HG03342 (cell line): ENCODE measurements around the gene SHISA7.
A peak's percentile ranks its signal among the peaks of the same experiment; 100 is the strongest.

Experiments used
- ATAC-seq: cut with Tn5 transposase; IDR thresholded peaks from one replicate; pipeline ENCODE4 v1.9.1; 2021; ENCODE audit warnings: mild to moderate bottlenecking, moderate library complexity; ENCODE audit not compliant: unreplicated experiment

Gene SHISA7

DNA sequence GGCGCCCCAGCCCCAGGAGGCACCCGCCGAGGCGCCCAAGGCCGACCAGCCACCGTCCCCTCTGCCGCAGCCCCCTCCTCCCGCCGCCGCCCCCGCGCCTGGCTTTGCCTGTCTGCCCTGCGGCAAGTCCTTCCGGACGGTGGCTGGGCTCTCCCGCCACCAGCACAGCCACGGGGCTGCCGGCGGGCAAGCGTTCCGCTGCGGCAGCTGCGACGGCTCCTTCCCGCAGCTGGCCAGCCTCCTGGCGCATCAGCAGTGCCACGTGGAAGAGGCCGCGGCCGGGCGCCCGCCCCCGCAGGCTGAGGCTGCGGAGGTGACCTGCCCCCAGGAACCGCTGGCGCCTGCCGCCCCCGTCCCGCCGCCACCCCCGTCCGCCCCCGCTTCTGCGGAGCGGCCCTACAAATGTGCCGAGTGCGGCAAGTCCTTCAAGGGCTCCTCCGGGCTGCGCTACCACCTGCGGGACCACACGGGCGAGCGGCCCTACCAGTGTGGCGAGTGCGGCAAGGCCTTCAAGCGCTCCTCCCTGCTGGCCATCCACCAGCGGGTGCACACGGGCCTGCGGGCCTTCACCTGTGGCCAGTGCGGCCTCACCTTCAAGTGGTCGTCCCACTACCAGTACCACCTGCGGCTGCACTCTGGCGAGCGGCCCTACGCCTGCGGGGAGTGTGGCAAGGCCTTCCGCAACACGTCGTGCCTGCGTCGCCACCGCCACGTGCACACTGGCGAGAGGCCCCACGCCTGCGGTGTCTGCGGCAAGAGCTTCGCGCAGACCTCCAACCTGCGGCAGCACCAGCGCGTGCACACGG, 39.3 kb upstream of the SHISA7 start:
- no peak for ATAC-seq

DNA sequence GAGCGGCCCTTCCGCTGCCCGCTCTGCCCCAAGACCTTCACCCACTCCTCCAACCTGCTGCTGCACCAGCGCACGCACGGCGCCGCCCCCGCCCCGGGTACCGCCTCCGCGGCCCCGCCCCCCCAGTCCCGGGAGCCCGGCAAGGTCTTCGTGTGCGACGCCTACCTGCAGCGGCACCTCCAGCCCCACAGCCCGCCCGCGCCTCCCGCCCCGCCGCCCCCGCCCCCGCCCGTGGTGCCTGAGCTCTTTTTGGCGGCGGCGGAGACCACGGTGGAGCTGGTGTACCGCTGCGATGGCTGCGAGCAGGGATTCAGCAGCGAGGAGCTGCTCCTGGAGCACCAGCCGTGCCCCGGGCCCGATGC, 38.7 kb upstream of the SHISA7 start:
- no peak for ATAC-seq

DNA sequence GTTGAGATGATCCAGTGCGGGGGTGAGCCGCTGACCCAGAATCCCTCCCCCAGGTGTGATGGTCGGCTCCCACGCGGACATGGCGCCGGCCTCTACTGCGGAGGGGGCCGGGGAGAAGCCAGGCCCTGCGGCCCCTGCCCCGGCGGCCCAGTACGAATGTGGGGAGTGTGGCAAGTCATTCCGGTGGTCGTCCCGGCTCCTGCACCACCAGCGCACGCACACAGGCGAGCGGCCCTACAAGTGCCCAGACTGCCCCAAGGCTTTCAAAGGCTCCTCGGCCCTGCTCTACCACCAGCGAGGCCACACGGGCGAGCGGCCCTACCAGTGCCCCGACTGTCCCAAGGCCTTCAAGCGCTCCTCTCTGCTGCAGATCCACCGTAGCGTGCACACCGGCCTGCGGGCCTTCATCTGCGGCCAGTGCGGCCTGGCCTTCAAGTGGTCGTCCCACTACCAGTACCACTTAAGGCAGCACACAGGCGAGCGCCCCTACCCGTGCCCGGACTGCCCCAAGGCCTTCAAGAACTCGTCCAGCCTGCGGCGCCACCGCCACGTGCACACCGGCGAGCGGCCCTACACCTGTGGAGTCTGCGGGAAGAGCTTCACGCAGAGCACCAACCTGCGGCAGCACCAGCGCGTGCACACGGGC, 38.2 kb upstream of the SHISA7 start:
- ATAC-seq: no peak

DNA sequence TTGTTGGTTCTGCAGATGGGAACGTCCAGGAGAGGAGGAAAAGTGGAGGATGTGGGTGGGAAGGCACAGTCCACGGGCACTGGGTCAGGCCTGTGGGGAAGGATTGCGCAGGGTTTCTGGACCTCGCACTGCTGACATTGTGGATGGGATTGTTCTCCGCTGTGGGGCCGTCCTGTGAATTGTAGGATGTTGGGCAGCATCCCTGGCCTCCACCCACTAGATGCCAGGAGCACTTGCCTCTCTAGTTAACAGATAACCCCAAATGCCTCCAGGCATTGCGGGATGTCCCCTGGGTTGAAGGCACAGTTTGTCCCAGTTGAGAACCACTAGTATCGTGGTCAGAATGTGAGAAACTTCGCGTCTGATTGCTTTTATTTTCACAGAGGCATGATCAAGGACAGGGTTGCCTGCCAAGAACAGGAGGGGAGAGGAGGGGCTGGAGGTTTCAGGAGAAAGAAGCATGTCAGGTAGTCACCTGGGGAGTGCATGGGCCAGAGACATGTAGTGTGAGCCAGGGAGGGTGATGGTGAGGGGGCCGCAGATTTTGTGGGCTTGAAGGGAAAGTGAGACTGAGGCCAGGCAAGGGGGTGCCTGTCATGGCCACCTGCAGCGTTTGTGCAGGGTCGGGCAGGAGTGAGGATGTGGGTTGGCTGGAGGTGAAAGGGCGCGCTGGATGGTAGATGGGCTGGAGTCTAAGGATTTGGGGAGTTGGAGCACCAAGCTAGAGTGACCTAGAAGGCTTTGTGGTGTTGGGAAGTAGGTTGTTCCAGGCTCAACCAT, 36.5 kb upstream of the SHISA7 start:
- ATAC-seq: no peak

DNA sequence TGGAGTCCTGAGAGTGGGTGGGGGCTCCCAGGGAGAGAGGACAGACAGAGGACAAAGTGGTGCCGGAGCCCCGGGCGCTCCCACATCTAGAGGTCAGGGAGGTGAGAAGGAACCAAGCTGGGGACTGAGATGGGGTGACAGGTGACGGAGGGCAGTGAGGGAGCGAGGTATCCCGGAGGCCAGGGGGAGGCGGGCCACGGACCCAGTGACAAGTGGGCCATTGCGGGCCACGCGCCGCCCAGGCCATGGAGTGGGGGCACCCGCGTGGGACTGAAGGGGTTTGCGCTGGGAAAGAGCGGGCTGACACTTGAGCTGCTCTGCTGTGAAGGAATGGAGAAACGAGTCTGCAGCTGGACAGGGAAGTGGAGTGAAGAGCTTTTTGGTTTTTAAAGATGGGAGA, 35.9 kb upstream of the SHISA7 start:
- no peak for ATAC-seq

DNA sequence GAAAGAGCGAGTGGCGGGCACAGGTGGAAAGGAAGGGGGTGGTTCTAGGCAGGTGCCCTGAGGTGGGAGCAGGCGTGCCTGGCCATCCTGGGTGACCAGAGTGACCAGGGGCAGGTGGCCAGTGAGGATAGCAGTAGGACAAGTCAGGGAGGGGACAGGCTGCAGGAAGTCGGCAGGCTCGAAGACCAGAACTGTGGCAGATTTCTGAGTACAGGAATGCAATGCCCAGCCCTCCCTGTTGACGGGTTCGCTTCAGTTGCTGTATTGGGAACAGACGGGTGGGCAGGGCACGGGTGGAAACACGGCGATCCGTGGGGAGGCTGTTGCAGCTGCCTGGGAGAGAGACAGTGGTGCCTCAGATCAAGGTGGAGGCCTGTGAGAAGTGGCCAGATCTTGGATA, 35.3 kb upstream of the SHISA7 start:
- ATAC-seq: no peak

DNA sequence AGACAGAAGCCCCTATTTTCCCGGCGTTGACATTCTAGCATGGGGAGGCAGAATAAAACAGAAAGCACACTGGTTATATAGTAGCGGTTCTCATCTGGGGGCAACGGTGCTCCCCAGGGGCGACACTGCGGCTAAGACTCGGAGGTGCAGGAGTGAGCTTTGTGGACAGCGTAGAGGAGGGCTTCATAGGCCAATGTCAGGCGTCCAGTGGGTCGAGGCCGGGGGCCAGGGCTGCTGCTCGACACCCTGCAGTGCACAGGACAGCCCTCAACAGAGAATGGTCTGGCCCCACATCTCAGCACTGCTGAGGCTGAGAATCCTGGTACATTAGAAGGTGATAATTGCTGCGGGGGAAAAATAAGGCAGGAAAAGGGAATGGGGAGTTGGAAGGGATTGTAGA, 34.8 kb upstream of the SHISA7 start:
- ATAC-seq: no peak

DNA sequence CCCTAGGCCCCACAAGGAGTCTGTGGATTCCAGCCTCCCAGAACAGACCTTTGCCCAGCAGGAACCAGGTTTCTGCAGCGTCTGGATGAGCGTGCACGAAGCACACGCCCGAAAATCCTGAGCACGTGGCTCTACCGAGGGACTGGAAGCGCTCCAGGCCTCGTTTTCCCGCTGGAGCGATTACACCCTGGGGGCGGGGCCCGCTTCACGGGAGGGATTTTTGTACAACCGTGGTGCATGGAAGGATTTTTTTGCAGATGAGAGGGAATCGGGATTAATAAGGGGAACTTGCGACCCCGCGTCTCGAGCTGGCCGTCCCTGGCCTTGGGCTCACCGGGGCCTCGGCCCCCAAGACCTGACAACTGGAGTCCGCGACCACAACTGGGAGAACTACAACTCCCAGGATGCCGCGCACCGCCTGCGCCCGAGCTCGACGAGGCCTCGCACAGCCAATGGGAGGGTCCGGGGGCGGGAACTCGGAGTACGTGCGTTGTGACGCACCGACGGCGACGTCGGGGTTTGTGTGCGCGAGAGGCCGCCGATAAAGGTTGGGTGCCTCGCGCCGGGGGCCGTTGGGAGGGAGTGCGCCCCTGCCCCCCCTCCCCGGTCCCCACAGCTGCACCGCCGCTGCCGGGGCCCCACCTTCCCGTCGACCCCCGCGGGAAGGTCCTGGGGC, 33.1 kb upstream of the SHISA7 start, which contains the start of gene ZNF628:
TSS of gene ZNF628 (plus strand) at position 518 of the 676 bp plus-strand sequence. CDS start 3,294 bp downstream, outside the sequence.
- peak; percentile 91 for ATAC-seq

DNA sequence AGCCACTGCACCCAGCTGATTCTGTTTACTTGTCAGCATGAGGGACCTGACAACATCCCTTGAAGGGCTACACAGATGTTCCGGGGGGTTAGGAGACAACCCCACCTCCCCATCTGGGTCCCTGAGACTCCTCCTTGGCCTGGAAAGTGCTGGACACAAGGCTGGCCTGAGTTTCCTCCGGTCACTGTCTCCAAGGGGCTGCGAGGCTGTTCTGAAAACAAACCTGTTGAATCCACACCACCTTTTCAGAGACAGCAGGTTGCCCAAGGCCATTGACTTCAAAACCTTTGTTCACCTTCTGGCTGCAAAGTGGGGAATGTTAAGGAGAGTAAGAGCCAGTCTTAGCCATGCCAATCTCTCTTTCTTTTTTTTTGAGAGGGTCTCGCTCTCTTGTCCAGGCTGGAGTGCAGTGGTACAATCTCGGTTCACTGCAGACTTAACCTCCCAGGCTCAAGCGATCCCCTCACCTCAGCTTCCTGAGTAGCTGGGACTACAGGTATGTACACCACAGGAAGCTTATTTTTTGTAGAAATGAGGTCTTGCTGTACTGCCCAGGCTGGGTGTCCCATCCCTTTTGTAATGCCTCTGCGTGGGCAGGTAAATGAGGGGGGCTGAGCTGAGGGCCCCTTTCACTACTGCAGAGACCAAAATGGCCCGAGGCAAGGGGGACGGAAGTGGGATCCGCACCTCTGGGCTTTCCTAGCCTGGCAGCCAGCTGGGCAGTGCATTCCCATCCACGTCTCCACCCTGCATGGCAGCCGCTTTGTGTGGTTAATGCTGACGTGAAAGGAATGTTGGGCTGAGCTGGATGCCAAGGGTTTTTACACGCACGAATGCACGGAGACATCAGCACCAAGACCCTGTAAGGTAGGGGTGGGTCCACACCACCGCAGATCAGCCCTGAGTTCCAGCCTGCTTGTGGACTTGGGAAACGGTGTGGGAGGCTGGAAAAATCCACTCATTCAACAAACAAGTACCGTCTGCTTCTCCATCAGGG, 31.5 kb upstream of the SHISA7 start:
- ATAC-seq: no peak

DNA sequence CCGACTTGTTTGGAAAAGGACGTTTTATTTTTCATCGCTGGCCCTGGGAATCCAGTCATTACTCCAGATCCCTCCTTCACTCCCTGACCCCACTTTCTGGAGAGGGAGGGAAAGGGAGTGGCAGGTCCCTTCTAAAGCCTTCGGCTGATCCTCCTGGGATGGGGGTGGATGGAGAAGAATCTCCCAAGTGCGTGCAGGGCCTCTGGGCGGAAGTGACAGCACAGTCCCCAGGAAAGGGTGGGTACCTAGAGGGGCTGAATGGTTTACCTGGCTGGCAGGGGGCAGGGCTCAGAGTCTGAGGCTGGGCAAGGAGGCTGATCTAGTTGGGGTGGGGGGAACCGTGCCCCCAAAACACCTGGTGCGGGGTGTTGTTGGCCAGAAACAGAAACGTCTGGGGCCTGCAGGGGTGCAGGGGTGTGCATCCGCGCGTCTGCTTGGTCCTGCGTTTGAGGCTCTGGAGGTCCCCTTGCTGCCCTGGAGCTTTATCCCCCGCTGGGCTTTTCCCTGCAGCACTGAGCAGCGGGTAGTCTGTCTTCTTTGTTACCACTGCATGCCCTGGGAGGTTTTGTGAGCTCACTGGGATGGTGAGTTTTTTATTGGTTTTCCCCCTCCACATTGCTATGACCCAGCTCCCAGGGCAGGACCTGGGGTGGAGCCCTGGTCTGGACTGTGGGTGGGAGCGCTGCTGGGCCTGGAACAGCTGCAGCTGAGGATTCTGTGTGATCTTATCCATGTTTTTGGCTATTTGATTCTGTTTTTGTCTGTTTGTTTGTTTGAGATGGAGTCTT, 30.3 kb upstream of the SHISA7 start:
- no peak for ATAC-seq

DNA sequence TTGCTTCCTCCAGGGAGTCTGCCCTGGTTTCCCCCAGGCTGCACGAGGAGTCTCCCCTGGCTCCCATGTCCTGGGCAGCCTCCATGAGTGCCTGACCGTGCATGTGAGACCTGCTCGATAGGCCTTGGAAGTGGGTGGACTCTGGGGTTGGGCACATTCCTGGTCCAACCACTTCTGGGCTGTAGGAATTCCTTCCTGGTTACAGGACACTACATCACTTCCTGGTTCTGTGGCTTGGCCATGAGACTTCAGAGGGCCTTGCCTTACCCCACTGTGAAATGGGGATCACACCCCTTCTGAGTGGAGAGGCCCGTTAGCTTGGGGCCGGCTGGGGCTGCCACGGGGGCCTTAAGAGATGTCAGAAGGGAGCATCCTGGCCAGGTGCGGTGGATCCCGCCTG, 29.4 kb upstream of the SHISA7 start:
- no peak for ATAC-seq

DNA sequence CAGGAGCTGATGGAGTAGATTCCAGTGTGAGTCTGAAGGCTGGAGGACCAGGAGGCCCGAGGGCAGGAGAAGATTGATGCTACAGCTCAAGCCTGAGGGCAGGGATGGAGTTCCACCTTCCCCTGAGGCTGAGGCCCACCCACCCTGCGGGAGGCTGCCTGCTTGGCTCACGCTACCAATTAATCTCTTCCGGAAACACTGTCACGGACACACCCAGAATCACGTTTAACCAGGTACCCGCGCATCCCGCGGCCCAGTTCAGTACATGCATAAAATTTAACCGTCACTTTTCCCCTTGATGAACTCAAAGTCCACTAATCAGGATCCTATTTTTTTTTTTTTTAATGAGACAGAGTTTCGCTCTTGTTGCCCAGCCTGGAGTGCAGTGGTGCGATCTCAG, 28.2 kb upstream of the SHISA7 start:
- no peak for ATAC-seq

DNA sequence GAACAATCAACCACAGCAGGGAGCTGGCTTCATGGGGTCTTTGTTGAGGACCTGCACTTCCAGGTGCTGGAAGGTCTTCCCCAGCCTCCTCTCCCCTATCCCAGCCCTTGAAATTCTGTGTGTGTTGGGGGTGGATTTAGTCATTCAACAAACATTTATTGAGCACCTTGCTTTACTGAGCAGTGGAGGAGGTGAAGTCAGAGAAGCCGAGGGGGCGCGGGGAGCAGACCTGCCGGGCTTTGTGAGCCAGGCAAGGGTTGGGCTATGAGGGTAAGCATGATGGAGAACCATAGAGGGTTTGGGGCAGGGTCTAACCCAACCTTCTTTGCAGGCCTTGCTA, 24.9 kb upstream of the SHISA7 start:
- no peak for ATAC-seq

DNA sequence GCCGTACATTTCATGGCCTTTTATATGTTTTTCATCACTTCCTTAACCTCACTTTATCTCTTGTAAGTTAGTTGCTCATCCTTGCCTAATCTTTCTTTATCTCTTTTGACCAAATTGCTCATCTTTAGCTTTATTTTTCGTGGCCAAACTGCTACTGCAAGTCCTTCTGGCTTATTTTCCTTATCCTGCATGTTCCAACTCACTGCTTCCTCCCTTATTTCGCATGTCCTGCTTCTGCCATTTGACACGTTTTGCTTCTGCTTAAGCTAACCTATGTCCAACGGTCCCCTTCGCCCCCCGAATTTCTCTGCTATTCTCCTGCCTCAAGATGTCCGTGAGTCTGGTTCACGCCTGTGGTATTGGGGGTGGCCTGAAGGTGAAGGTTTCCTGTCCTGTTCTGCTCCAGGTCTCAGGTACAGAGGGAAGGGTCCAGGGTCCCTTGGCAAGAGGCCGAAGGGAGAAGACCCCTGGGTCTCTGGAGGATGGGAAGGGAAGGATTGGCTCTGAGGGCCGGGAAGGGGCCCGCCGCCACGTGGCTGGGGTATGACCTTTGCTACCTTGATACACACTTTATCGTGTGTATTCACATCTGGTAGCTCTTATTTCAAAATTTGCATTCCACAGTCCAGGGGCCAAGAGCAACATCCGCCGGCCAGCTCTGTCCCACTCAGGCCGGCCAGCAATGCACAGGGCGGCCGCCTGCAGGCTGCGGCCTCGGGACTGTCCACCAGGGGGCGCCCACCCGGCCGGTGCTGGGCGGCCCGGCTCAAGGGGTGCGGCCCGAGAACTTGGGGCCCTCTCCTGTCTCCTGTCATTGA, 24.3 kb upstream of the SHISA7 start:
- no peak for ATAC-seq

DNA sequence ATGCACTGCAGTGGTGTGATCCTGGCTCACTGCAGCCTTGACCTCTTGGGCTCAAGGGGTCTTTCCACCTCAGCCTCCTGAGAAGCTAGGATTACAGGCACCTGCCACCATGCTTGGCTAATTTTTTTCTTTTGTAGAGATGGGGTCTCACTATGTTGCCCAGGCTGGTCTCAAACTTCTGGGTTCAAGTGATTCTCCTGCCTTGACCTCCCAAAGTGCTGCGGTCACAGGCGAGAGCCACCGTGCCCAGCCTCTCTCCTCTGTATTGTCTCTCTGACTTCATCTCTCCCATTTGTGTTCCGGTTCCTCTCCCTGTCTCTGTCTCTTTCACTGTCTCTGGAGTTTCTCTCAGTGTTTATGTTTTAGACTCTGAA, 23.1 kb upstream of the SHISA7 start:
- no peak for ATAC-seq

DNA sequence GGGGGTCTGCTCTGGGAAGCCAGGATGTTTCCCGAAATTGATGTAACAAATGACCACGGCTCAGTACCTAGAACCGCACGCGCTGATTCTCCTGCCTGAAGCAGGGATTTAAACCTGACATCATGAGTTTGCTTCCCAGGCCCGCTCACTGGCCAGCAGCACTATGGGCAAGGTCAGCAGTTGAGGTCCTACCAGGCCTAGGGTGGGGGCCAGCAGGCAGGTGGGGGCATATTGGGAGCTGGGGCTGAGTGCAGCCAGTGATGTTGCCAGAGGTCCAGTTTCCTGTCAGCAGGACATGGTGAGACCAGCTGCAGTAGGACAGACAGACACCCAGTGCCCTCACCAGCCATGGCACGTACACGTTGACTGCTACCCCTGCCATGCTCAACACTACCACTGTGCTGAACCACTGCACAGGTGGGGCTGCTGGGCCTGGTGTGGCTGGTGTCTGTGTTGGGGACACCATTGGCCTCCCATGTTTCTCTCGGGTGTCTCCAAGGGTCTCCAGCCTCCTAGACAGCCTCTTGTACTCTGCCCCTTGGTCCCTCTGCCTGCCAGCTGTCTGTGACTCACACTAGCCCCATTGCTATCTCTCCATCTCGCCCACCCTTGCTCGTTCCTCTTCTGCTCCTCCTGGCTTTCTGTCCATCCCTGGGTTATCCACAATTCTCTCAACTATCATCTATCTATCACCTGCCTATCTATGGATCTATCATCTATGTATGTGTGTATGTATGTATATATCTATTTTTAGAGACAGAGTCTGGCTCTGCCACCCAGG, 22.6 kb upstream of the SHISA7 start:
- no peak for ATAC-seq

DNA sequence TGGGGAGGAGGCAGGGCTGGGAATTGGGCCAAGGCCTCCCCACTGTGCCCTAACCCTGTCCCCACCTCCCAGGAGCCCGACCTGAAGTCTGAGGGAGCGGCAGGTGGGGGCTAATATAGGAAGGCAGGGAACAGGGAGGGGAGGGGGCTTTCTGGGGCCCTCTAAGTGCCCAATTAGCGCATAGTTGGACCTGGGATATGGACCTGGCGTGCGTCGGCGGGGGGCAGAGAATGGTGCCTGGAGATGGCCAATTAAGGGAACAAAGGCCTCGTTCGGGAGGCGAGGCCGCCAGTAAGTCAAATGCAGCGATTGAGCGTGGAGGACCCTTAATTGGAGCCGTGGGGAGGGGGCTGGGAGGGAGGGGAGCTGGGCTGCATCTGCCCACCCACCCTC, 21.6 kb upstream of the SHISA7 start, which contains the start of gene C19orf85:
TSS of gene C19orf85 (minus strand) at position 90 of the 393 bp plus-strand sequence. CDS start 197 bp downstream, outside the sequence.
- no peak for ATAC-seq
